Osteoblast (primary cell): ENCODE data around the gene PLA2G2C. TPM values are rescaled to one million over a fixed set of nuclear protein-coding genes. Genes with fewer than 3 reads are reported as not detected.

Experiments used
- DNase-seq: peaks from one replicate; pipeline ENCODE4 v3.0.0; 2011; ENCODE audit warnings: low spot score, mixed read lengths; ENCODE audit not compliant: insufficient read length; ENCODE audit errors: missing footprints
- H2AFZ ChIP-seq: 2 replicates; pipeline ENCODE4 v1.6.0; 2011; ENCODE audit warnings: mild to moderate bottlenecking, low read length
- H3K27ac ChIP-seq: 2 replicates; pipeline ENCODE4 v1.5.1; 2011; ENCODE audit warnings: mild to moderate bottlenecking, low read depth, low read length, moderate library complexity
- H3K27me3 ChIP-seq: 2 replicates; pipeline ENCODE4 v1.6.0; 2012; ENCODE audit warnings: mild to moderate bottlenecking, control low read depth, inconsistent platforms, low read length, moderate library complexity; ENCODE audit not compliant: insufficient read depth
- H3K36me3 ChIP-seq: 2 replicates; pipeline ENCODE4 v1.5.1; 2011; ENCODE audit warnings: mild to moderate bottlenecking, low read length, control low read depth, moderate library complexity; ENCODE audit not compliant: insufficient read depth
- H3K4me1 ChIP-seq: 2 replicates; pipeline ENCODE4 v1.5.1; 2011; ENCODE audit warnings: mild to moderate bottlenecking, low read length, control low read depth, moderate library complexity; ENCODE audit not compliant: insufficient read depth
- H3K4me2 ChIP-seq: 2 replicates; pipeline ENCODE4 v1.6.0; 2011; ENCODE audit warnings: mild to moderate bottlenecking, low read length; ENCODE audit not compliant: insufficient read depth
- H3K4me3 ChIP-seq: fragments of 200-600 bp; sonication (generic); 3 replicates; pipeline ENCODE4 v1.5.1; 2012; ENCODE audit warnings: mild to moderate bottlenecking, low read length, inconsistent platforms; ENCODE audit not compliant: insufficient read depth
- H3K79me2 ChIP-seq: 2 replicates; pipeline ENCODE4 v1.6.0; 2012; ENCODE audit warnings: mild to moderate bottlenecking, low read length, control low read depth, inconsistent platforms; ENCODE audit not compliant: insufficient read depth
- H3K9me3 ChIP-seq: 2 replicates; pipeline ENCODE4 v1.5.1; 2011; ENCODE audit warnings: low read depth, low read length, control low read depth
- H4K20me1 ChIP-seq: 2 replicates; pipeline ENCODE4 v1.6.0; 2012; ENCODE audit warnings: mild to moderate bottlenecking, low read length, control low read depth; ENCODE audit not compliant: insufficient read depth
- total RNA-seq: library from RNA; depleted of rRNA; stranded (reverse); fragments of >200 nt; gene quantifications from 2 replicates; pipeline ENCODE4 v1.2.3, GENCODE V29; 2012
- TF ChIP-seq, protein P1 (sequence below): IDR thresholded peaks from 2 replicates; pipeline ENCODE4 v1.5.1; 2011; ENCODE audit warnings: mild to moderate bottlenecking, low read depth, low read length, moderate library complexity; ENCODE audit errors: extremely low read depth

The PLA2G2C gene
- total RNA-seq, 1 donor: not detected

DNA sequence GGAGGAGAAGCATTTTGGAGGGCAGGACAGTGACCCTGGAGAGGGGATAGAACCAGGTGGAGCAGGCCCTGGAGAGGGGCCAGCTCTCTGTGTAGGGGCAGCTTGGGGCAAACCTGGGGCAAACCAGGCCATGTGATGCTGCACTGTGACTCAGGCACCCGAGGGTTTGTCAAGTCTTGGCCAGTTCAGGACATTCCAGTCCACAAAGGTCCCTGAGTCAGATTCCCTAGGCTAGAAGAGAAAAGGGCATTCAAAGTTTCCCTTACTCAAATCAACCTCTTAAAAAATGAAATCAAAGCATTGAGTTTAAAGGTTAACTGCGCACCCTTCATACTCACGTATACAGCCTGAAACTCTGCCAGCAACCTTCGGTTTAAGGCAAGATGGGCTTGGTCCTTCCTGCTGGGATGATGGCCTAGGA lies 25.2 kb upstream of the PLA2G2C start:
- TF ChIP-seq, protein P1, sequence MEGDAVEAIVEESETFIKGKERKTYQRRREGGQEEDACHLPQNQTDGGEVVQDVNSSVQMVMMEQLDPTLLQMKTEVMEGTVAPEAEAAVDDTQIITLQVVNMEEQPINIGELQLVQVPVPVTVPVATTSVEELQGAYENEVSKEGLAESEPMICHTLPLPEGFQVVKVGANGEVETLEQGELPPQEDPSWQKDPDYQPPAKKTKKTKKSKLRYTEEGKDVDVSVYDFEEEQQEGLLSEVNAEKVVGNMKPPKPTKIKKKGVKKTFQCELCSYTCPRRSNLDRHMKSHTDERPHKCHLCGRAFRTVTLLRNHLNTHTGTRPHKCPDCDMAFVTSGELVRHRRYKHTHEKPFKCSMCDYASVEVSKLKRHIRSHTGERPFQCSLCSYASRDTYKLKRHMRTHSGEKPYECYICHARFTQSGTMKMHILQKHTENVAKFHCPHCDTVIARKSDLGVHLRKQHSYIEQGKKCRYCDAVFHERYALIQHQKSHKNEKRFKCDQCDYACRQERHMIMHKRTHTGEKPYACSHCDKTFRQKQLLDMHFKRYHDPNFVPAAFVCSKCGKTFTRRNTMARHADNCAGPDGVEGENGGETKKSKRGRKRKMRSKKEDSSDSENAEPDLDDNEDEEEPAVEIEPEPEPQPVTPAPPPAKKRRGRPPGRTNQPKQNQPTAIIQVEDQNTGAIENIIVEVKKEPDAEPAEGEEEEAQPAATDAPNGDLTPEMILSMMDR: no peak
- no peak overlapping the region for H3K27ac ChIP-seq
- H3K27me3 ChIP-seq: peaks cover 55% of the 10 kb centered on the region
- H3K4me1 ChIP-seq: no peaks in the 10 kb centered on the region
- H3K4me3 ChIP-seq: no peak overlapping the region
- no peak overlapping the region for H3K4me2 ChIP-seq
- no peaks in the 10 kb centered on the region for H4K20me1 ChIP-seq
- no peak overlapping the region for H2AFZ ChIP-seq
- DNase-seq: no peak
- no peaks in the 10 kb centered on the region for H3K79me2 ChIP-seq
- no peaks in the 10 kb centered on the region for H3K36me3 ChIP-seq
- H3K9me3 ChIP-seq: no peaks in the 10 kb centered on the region

DNA sequence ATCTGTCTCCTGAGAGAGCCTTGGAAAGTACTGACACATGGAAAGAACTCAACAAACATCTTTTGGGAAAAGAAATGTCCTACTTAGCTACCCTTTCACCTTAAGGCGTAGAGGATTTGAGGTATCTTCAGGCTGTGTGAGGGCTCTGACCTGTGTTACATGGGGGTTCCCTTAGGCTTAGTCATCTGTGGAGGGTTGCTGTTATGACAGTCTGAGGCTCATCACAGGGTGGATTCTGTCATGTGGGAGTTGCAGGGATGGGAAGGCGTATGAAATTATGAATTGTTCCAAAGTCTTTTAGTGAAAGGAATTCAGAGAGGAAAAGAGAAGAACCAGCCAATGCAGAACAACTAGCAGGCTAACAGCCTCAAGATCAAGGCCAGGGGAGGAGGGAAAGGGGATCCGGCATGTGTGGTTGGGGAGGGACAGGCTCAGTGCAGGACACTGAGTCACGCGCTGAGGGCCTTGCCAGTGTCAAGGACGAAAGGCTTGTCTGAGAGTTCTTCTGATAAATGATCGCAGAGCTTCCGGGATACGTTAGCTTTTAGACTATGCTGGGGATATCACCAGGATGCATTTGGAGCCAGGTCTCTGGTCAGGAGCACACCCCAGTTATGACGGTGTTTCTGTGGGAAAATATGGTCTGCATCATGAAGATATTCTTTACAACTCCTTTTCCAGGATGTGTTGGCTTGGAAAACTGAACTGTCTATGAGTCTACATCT lies 24.6 kb upstream of the PLA2G2C start:
- Histone ChIP-seq H3K27me3 (peaks cover 49% of the 10 kb centered on the region), H2AFZ (no peak overlapping the region), H3K4me1 (no peaks in the 10 kb centered on the region), H3K27ac (no peak overlapping the region), H4K20me1 (no peaks in the 10 kb centered on the region), H3K9me3 (no peaks in the 10 kb centered on the region), H3K79me2 (no peaks in the 10 kb centered on the region), H3K4me2 (no peak overlapping the region), H3K36me3 (no peaks in the 10 kb centered on the region), H3K4me3 (no peak overlapping the region)
- DNase-seq: no peak
- TF ChIP-seq, protein P1: no peak

DNA sequence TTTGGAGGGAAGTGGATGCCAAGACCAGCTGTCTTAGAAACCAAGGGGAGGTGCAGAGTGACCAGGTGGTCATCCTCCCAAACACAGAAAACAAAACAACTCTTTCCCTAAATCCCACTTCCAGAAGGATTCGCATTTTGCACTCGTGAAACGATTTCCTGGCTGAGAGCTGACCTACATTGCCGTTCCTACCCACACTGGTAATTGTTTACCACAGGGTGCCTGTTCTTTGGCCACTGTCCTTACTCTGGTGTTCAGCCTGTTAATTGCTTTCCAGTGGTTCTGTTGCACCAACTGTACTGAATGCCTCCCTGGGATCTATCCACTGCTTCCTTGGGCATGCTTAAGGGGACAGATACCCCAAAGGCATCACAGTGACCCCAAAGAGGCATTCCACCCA lies 23.2 kb upstream of the PLA2G2C start:
- no peaks in the 10 kb centered on the region for H3K4me1 ChIP-seq
- H4K20me1 ChIP-seq: no peaks in the 10 kb centered on the region
- H3K4me3 ChIP-seq: no peak overlapping the region
- H3K27ac ChIP-seq: no peak overlapping the region
- no peaks in the 10 kb centered on the region for H3K36me3 ChIP-seq
- peaks cover 37% of the 10 kb centered on the region for H3K27me3 ChIP-seq
- H3K4me2 ChIP-seq: no peak overlapping the region
- H2AFZ ChIP-seq: no peak overlapping the region
- H3K79me2 ChIP-seq: no peaks in the 10 kb centered on the region
- no peaks in the 10 kb centered on the region for H3K9me3 ChIP-seq
- TF ChIP-seq, protein P1: no peak
- DNase-seq: no peak

DNA sequence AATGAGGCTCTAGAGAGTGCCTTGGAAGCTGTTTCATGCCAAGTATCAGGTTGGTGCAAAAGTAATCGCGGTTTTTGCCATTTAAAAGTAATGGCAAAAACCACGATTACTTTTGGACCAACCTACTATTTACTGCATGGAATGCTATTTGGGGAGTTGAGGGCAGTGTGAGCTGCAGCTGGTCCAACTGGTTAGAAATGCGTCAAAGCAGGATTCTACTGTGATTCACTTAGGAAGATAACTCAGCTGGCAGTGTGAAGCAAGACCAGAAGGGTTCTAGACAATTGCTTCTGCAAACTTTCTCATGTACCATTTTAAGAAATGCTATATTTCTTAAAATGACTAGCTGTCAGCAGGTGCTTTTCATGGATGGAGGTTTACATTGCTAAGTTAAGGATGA lies 21.2 kb upstream of the PLA2G2C start:
- TF ChIP-seq, protein P1: no peak

More for the DNA sequence above, 21.2 kb upstream of the PLA2G2C start:
- DNase-seq: no peak
- Histone ChIP-seq H3K9me3 (no peaks in the 10 kb centered on the region), H4K20me1 (no peaks in the 10 kb centered on the region), H3K27me3 (peaks cover 34% of the 10 kb centered on the region), H3K27ac (no peak overlapping the region), H2AFZ (no peak overlapping the region), H3K4me3 (no peak overlapping the region), H3K4me2 (no peak overlapping the region), H3K79me2 (no peaks in the 10 kb centered on the region), H3K4me1 (no peaks in the 10 kb centered on the region), H3K36me3 (no peaks in the 10 kb centered on the region)
